Measurements from ENCODE around the gene PLXNA1. TPM values are rescaled to one million over a fixed set of nuclear protein-coding genes. Genes with fewer than 3 reads are reported as not detected.

PLXNA1 gene
- total RNA-seq, 3 donors from 2014 or later: 21.3 to 32.2 (median 25.9) TPM

- H3K27ac ChIP-seq: peak overlapping the region in 1 of 2 donors; percentile 88
- H3K4me3 ChIP-seq: no peak overlapping the region
- intact Hi-C loops (cut with DNase I; ENCODE audit: low total_unique reads): no loop called here
- no peaks in the 10 kb centered on the region for H3K9me3 ChIP-seq
- peaks cover 21 to 32% of the 10 kb centered on the region in 2 donors for H3K4me1 ChIP-seq
- H3K27me3 ChIP-seq: no peaks in the 10 kb centered on the region
- TF ChIP-seq POLR2A (IDR thresholded peaks at IDR 0.05) (no peak), POLR2AphosphoS5 (IDR thresholded peaks at IDR 0.05) (no peak), CTCF (IDR thresholded peaks at IDR 0.05) (no peak)
- no peak for DNase-seq (ENCODE audit: low spot score in 2 of 2)
- no peaks in the 10 kb centered on the region for H3K36me3 ChIP-seq
Observed at GRCh38 chr3:126993436-126993835, 10.5 kb downstream of the PLXNA1 start.

GRCh38 chr3:126994661-126995245 lies 11.8 kb downstream of the PLXNA1 start:
- Histone ChIP-seq H3K4me3 (no peak overlapping the region), H3K27ac (peak overlapping the region; percentile 67 to 88), H3K4me1 (peaks cover 26 to 42% of the 10 kb centered on the region in 2 donors), H3K27me3 (no peaks in the 10 kb centered on the region), H3K36me3 (no peaks in the 10 kb centered on the region), H3K9me3 (no peaks in the 10 kb centered on the region)
- DNase-seq (ENCODE audit: low spot score in 2 of 2): no peak
- no peak for TF ChIP-seq POLR2AphosphoS5 (IDR thresholded peaks at IDR 0.05)
- TF ChIP-seq POLR2A (IDR thresholded peaks at IDR 0.05): no peak
- intact Hi-C loops (cut with DNase I; ENCODE audit: low total_unique reads): no loop called here

GRCh38 chr3:126995254-126995780 lies 12.4 kb downstream of the PLXNA1 start:
- no peaks in the 10 kb centered on the region for H3K36me3 ChIP-seq
- no peak for DNase-seq (ENCODE audit: low spot score in 2 of 2)
- no peaks in the 10 kb centered on the region for H3K9me3 ChIP-seq
- TF ChIP-seq POLR2A (IDR thresholded peaks at IDR 0.05): no peak
- TF ChIP-seq CTCF (IDR thresholded peaks at IDR 0.05): no peak
- no peak for TF ChIP-seq POLR2AphosphoS5 (IDR thresholded peaks at IDR 0.05)
- no peaks in the 10 kb centered on the region for H3K27me3 ChIP-seq
- intact Hi-C loops (cut with DNase I; ENCODE audit: low total_unique reads): no loop called here
- H3K4me1 ChIP-seq: peaks cover 26 to 42% of the 10 kb centered on the region in 2 donors
- H3K4me3 ChIP-seq: no peak overlapping the region
- peak overlapping the region; percentile 67 to 88 for H3K27ac ChIP-seq

- H3K4me3 ChIP-seq: no peak overlapping the region
- H3K4me1 ChIP-seq: peaks cover 26 to 42% of the 10 kb centered on the region in 2 donors
- H3K27ac ChIP-seq: peak overlapping the region in 1 of 2 donors; percentile 19
- H3K27me3 ChIP-seq: no peaks in the 10 kb centered on the region
- intact Hi-C loops (cut with DNase I; ENCODE audit: low total_unique reads): no loop called here
- DNase-seq (ENCODE audit: low spot score in 2 of 2): no peak
- TF ChIP-seq POLR2AphosphoS5 (IDR thresholded peaks at IDR 0.05) (no peak), POLR2A (IDR thresholded peaks at IDR 0.05) (no peak), CTCF (IDR thresholded peaks at IDR 0.05) (no peak)
- no peaks in the 10 kb centered on the region for H3K9me3 ChIP-seq
- H3K36me3 ChIP-seq: no peaks in the 10 kb centered on the region
Observed at GRCh38 chr3:126995926-126996512, 13.1 kb downstream of the PLXNA1 start.

- no peak overlapping the region for H3K4me3 ChIP-seq
- no peaks in the 10 kb centered on the region for H3K27me3 ChIP-seq
- H3K9me3 ChIP-seq: no peaks in the 10 kb centered on the region
- H3K36me3 ChIP-seq: no peaks in the 10 kb centered on the region
- peaks cover 31 to 50% of the 10 kb centered on the region in 2 donors for H3K4me1 ChIP-seq
- TF ChIP-seq POLR2AphosphoS5 (IDR thresholded peaks at IDR 0.05): no peak
- no peak for TF ChIP-seq CTCF (IDR thresholded peaks at IDR 0.05)
- peak overlapping the region in 1 of 2 donors; percentile 93 for H3K27ac ChIP-seq
- DNase-seq (ENCODE audit: low spot score in 2 of 2): no peak
- intact Hi-C loops (cut with DNase I; ENCODE audit: low total_unique reads): no loop called here
Observed at GRCh38 chr3:126996905-126997304, 14.0 kb downstream of the PLXNA1 start.
